ENCODE results near the gene SEC63.
"Not testable (repeated sequence)": the region's sequence is repeated elsewhere in the genome, so short reads cannot be mapped to it uniquely, and the experiment has no call there.

SEC63 gene

DNA sequence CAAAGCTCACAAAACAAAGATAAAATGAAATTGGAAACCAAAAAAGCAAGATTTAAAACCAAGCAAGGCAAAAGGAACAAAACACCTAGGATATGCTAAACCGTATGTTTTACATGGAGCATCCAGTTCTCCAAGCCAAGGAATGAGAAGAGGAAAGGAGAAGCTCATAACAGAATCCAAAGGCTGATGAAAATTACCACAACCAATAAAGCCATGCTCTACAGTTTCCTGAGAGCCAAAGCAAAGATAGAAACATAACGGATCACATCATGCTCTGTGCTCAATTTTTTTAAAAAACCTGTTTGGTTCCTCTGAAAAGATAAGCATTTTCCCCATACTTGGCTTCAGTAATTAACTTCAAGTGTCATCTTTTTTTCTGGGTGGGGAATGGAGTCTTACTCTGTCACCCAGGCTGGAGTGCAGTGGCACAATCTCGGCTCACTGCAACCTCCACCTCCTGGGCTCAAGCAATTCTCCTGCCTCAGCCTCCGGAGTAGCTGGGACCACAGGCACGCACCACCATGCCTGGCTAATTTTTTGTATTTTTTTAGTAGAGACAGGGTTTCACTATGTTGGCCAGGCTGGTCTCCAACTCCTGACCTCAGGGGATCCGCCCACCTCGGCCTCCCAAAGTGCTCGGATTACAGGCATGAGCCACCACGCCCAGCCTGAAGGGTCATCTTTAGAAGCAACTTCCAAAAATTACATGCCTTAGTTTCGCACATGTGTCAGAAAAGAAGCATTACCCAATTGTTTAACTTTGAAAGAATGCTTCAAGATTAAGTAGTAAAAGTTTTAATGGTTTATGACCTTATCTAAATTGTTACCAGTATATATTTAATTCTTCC is 31.1 kb downstream of the SEC63 start:
- DNase-seq: not testable (repeated sequence)

DNA sequence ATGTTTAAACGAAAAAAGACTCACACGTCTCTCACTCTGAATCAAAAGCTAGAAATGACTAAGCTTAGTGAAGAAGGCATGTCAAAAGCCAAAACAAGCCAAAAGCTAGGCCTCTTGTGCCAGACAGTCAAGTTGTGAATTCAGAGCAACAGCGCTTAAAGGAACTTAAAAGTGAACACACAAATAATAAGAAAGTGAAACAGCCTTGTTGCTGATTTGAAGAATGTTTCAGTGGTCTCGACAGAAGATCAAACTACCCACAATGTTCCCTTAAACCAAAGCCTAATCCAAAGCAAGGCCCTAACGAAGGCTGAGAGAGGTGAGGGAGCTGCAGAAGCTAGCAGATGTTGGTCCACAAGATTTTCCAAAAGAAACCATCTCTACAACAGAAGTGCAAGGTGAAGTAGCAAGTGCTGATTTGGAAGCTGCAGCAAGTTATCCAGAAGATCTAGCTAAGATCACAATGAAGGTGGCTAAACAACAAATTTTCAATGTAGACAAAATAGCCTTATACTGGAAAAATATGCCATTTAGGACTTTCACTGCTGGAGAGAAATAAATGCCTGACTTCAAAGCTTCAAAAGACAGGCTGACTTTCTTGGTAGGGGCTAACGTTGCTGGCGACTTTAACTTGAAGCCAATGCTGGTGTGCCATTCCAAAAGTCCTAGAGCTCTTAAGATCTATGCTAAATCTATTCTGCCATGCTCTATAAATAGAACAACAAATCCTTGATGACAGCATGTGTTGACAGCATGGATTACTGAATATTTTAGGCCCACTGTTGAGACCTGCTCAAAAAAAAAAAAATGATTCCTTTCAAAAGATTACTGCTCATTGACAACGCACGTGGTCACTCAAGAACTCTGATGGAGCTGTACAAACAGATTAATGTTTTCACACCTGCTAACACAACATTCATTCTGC is 40.3 kb downstream of the SEC63 start:
- no peak for DNase-seq

- DNase-seq: not testable (repeated sequence)
Measured at GRCh38 chr6:107916961-107917360, 41.0 kb downstream of the SEC63 start.

DNA sequence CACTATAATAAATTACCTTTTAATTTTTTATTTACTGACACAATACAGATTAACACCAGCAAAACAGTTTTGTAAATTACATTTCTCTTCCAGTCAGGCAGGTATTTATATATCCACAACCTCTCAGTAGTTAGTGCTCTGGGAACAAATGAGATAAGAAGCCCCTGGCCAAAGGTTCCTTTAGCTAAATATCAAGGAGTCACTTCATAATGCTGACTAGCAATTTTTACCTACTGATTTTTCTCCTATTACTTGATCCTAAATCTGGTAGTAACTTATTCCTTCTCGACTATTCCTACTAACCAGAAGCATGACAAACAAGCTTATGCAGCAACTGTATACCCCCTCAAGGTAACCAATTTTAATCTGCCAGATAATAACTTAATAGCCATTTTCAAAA is 46.3 kb downstream of the SEC63 start:
- no peak for DNase-seq

- DNase-seq: no peak
Measured at GRCh38 chr6:107894809-107895396, 63.1 kb downstream of the SEC63 start.

- not testable (repeated sequence) for DNase-seq
Measured at GRCh38 chr6:107890431-107890830, 67.6 kb downstream of the SEC63 start.

DNA sequence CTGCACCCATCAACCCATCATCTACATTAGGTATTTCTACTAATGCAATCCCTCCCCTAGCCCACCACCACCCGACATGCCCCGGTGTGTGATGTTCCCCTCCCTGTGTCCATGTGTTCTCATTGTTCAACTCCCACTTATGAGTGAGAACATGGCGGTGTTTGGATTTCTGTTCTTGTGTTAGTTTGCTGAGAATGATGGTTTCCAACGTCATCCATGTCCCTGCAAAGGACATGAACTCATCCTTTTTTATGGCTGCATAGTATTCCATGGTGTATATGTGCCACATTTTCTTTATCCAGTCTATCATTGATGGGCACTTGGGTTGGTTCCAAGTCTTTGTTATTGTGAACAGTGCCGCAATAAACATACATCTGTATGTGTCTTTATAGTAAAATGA is 72.1 kb downstream of the SEC63 start:
- DNase-seq: not testable (repeated sequence)

DNA sequence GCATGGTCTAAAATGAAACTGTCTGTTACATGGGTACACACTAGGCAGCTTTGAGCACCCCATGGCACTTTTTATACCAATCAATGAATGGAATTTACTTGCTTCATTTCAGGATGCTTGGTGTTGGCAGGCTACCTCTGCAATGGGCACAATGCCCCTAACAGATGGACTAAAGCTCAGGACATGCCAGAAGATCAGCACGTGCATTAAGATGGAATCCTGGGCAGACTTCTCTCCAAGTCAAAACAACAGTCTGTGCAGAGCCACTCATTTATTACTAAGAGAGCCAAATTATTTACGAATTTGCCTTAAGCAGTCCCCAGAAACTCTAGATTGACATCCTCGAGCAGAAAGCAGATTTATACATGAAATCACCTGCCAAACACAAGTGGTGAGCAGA is 78.1 kb downstream of the SEC63 start:
- DNase-seq: no peak

DNA sequence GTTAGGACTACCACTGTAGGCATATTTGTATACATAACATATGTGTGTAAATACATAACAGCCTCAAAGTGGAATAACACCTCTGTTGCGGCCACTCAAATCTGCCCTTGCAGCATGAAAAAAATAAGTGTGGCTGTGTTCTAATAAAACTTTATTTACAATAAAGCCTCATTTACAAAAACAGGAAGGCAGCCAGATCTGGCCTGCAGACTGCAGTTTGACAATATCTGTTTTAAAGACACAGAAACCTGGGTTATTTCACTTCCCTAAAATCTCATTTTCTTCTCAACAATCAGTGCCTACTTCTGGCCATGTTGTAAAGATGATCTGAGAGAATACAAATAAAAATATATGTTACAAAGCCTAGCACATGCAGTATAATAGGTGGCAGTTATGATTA is 80.0 kb downstream of the SEC63 start:
- no peak for DNase-seq

GRCh38 chr6:107871976-107872375 is 86.0 kb downstream of the SEC63 start:
- no peak for DNase-seq

DNA sequence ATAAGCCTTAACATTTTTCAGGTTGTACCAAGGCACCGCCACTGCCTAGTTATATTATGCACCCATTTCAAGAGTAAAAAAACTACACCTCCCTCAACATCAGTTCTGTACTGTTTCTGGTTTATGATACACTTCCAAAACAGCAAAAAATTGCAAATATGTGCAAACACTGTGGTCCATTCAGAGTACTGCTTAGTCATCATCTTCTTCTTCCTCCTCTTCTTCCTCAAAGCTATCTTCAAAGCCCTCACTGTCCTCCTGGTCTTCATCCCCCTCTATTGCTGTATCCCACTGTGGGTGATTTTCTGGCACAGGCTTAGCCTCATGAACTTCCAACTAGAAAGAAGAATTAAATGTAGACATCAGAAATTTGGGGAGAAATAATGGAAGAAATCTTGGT is 86.5 kb downstream of the SEC63 start:
- DNase-seq: not testable (repeated sequence)

GRCh38 chr6:107871016-107871415 is 87.0 kb downstream of the SEC63 start:
- no peak for DNase-seq

GRCh38 chr6:107870381-107870780 is 87.6 kb downstream of the SEC63 start:
- DNase-seq: no peak

DNA sequence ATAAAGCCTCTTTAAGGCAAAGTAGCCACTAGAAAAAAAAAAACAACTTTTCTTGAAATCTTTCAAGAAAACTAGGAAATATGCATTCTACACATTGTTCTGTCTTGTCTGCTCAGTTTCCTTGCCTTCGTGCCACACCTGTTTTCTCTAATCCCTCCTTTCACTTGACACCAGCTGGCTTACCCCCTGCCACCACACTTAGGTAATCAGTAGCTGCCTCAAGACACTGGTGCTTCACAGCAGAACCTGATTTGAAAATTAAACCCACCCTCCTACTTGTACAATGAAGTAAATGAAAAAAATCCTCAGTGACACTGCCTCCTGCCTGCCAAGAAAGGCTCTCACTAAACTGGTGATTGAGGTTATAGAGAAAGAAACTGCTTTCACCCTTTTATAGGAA is 88.1 kb downstream of the SEC63 start:
- no peak for DNase-seq

GRCh38 chr6:107868867-107869611 is 89.0 kb downstream of the SEC63 start:
- DNase-seq: no peak

DNA sequence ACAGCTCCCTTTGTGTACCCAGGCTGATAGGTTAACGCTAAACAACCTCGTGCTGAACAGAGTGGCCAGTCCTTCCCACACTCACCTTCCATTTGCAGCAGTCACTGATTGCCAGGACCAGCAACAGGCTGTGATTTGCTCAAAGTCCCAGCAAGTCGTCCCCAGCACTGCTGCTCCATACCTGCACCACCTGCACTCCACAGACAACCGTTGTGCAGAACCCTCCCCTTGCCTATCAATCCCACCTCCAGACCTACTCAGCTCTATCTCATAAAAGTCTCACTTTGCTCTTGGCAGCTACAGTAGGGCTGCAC is 90.7 kb downstream of the SEC63 start:
- DNase-seq: no peak

DNA sequence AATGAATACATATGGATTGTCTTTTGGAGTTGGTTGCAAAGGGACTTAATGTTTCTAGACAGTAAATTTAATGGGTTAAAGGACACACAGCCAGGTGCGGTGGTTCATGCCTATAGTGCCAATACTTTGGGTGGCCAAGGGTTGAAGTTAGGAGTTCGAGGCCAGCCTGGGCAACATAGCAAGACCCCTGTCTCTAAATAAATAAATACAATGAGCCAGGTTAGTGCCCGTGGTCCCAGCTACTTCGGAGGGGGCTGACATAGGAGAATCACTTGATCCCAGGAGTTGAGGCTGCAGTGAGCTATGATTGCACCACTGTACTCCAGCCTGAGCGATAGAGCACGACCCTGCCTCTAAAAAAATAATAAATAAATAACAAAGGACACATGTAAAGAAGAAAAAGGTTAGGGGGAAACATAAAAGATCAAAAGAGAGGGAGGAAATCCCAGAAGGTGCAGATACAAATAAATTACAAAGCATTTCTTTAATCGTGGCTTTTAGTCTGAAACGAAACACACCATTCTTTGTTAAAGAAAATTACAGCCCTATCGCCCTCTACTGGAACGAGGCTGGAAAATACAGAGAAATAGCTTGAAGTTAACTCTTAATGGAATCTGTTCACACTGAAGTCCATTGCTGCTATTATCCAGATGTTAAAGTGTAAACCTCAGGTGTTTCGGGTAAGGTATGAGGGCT is 91.3 kb downstream of the SEC63 start:
- no peak for DNase-seq

GRCh38 chr6:107864226-107865127 is 93.5 kb downstream of the SEC63 start:
- no peak for DNase-seq

GRCh38 chr6:107862383-107862782 is 95.6 kb downstream of the SEC63 start:
- no peak for DNase-seq

- not testable (repeated sequence) for DNase-seq
Measured at GRCh38 chr6:107860963-107861362, 97.0 kb downstream of the SEC63 start.

DNA sequence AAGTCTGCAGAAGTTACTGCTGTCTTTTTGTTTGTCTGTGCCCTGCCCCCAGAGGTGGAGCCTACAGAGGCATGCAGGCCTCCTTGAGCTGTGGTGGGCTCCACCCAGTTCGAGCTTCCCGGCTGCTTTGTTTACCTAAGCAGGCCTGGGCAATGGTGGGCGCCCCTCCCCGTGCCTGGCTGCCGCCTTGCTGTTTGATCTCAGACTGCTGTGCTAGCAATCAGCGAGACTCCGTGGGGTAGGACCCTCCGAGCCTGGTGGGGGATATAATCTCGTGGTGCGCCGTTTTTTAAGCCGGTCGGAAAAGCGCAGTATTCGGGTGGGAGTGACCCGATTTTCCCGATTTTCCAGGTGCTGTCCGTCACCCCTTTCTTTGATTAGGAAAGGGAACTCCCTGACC is 97.9 kb downstream of the SEC63 start:
- not testable (repeated sequence) for DNase-seq
